T-helper 1 cell treated with Interleukin-12 subunit alpha and Interleukin-12 subunit beta and Interleukin-4 antibody, amounts not matched to agents 30 μg/mL and 1 μg/mL, for 36 hours (primary cell): ENCODE measurements around the gene KIF3A.
A peak's percentile ranks its signal among the peaks of the same experiment; 100 is the strongest.

ENCODE experiments used
- H3K27ac Mint-ChIP-seq: one replicate; pipeline ENCODE4 v1.8.0; 2021; ENCODE audit warnings: mild to moderate bottlenecking, mixed read lengths
- H3K27me3 Mint-ChIP-seq: one replicate; pipeline ENCODE4 v1.8.0; 2021; ENCODE audit warnings: low read depth, mixed read lengths
- H3K36me3 Mint-ChIP-seq: one replicate; pipeline ENCODE4 v1.8.0; 2021; ENCODE audit warnings: low read depth, mixed read lengths
- H3K4me1 Mint-ChIP-seq: one replicate; pipeline ENCODE4 v1.8.0; 2021; ENCODE audit warnings: low read depth, mixed read lengths
- H3K4me3 Mint-ChIP-seq: one replicate; pipeline ENCODE4 v1.8.0; 2021; ENCODE audit warnings: mild to moderate bottlenecking, moderate library complexity, mixed read lengths
- H3K9me3 Mint-ChIP-seq: one replicate; pipeline ENCODE4 v1.8.0; 2021; ENCODE audit warnings: mixed read lengths

Gene KIF3A

GRCh38 chr5:132736853-132737833, at the start of gene KIF3A:
Gene KIF3A (minus strand): TSS chr5:132737546. CDS start chr5:132737419, 127 bp downstream.
- H3K27ac Mint-ChIP-seq: peak within 1 kb of the TSS; percentile 87
- H3K27me3 Mint-ChIP-seq: peaks cover 14% of the 10 kb centered on the region
- peaks cover 6% of the 10 kb centered on the region for H3K36me3 Mint-ChIP-seq
- H3K4me1 Mint-ChIP-seq: peaks cover 35% of the 10 kb centered on the region
- H3K4me3 Mint-ChIP-seq: peak within 1 kb of the TSS; percentile 89
- no peaks in the 10 kb centered on the region for H3K9me3 Mint-ChIP-seq

- Mint-ChIP-seq H3K9me3 (no peaks in the 10 kb centered on the region), H3K36me3 (no peaks in the 10 kb centered on the region), H3K4me3 (no peak overlapping the region), H3K4me1 (peaks cover 6% of the 10 kb centered on the region), H3K27ac (no peak overlapping the region), H3K27me3 (peaks cover 23% of the 10 kb centered on the region)
Measured at GRCh38 chr5:132787076-132787475, 49.7 kb upstream of the KIF3A start.

- Mint-ChIP-seq H3K9me3 (no peaks in the 10 kb centered on the region), H3K36me3 (no peaks in the 10 kb centered on the region), H3K27ac (no peak overlapping the region), H3K27me3 (peaks cover 30% of the 10 kb centered on the region), H3K4me1 (peaks cover 6% of the 10 kb centered on the region), H3K4me3 (no peak overlapping the region)
Measured at GRCh38 chr5:132785864-132786263, 48.5 kb upstream of the KIF3A start.

GRCh38 chr5:132785365-132785764, 48.0 kb upstream of the KIF3A start:
- H3K27me3 Mint-ChIP-seq: peaks cover 32% of the 10 kb centered on the region
- H3K27ac Mint-ChIP-seq: no peak overlapping the region
- no peaks in the 10 kb centered on the region for H3K9me3 Mint-ChIP-seq
- no peak overlapping the region for H3K4me3 Mint-ChIP-seq
- H3K4me1 Mint-ChIP-seq: peaks cover 8% of the 10 kb centered on the region
- no peaks in the 10 kb centered on the region for H3K36me3 Mint-ChIP-seq

- H3K36me3 Mint-ChIP-seq: no peaks in the 10 kb centered on the region
Measured at GRCh38 chr5:132782101-132782500, 44.8 kb upstream of the KIF3A start.

GRCh38 chr5:132781029-132781428, 43.7 kb upstream of the KIF3A start:
- Mint-ChIP-seq H3K27me3 (peaks cover 52% of the 10 kb centered on the region), H3K27ac (no peak overlapping the region), H3K4me3 (no peak overlapping the region), H3K9me3 (no peaks in the 10 kb centered on the region), H3K4me1 (peaks cover 24% of the 10 kb centered on the region), H3K36me3 (no peaks in the 10 kb centered on the region)

More at GRCh38 chr5:132782101-132782500, 44.8 kb upstream of the KIF3A start:
- no peak overlapping the region for H3K4me3 Mint-ChIP-seq
- peaks cover 22% of the 10 kb centered on the region for H3K4me1 Mint-ChIP-seq
- no peak overlapping the region for H3K27ac Mint-ChIP-seq
- H3K9me3 Mint-ChIP-seq: no peaks in the 10 kb centered on the region
- peaks cover 55% of the 10 kb centered on the region for H3K27me3 Mint-ChIP-seq

- Mint-ChIP-seq H3K27ac (no peak overlapping the region), H3K27me3 (peaks cover 55% of the 10 kb centered on the region), H3K4me3 (no peak overlapping the region), H3K4me1 (peaks cover 24% of the 10 kb centered on the region), H3K36me3 (no peaks in the 10 kb centered on the region), H3K9me3 (no peaks in the 10 kb centered on the region)
Measured at GRCh38 chr5:132780577-132780976, 43.2 kb upstream of the KIF3A start.

GRCh38 chr5:132779961-132780360, 42.6 kb upstream of the KIF3A start:
- Mint-ChIP-seq H3K27ac (no peak overlapping the region), H3K9me3 (no peaks in the 10 kb centered on the region), H3K4me1 (peaks cover 26% of the 10 kb centered on the region), H3K4me3 (no peak overlapping the region), H3K36me3 (no peaks in the 10 kb centered on the region), H3K27me3 (peaks cover 59% of the 10 kb centered on the region)

GRCh38 chr5:132778856-132779255, 41.5 kb upstream of the KIF3A start:
- peaks cover 31% of the 10 kb centered on the region for H3K4me1 Mint-ChIP-seq
- H3K9me3 Mint-ChIP-seq: no peaks in the 10 kb centered on the region
- peak overlapping the region; percentile 11 for H3K4me3 Mint-ChIP-seq
- H3K36me3 Mint-ChIP-seq: no peaks in the 10 kb centered on the region
- H3K27me3 Mint-ChIP-seq: peaks cover 59% of the 10 kb centered on the region
- no peak overlapping the region for H3K27ac Mint-ChIP-seq

GRCh38 chr5:132778129-132778528, 40.8 kb upstream of the KIF3A start:
- Mint-ChIP-seq H3K4me1 (peaks cover 31% of the 10 kb centered on the region), H3K9me3 (no peaks in the 10 kb centered on the region), H3K27me3 (peaks cover 59% of the 10 kb centered on the region), H3K27ac (peak overlapping the region; percentile 23), H3K36me3 (no peaks in the 10 kb centered on the region), H3K4me3 (peak overlapping the region; percentile 81)

- Mint-ChIP-seq H3K9me3 (no peaks in the 10 kb centered on the region), H3K27me3 (peaks cover 56% of the 10 kb centered on the region), H3K27ac (peak within 1 kb of the TSS; percentile 26), H3K36me3 (no peaks in the 10 kb centered on the region), H3K4me3 (peak within 1 kb of the TSS; percentile 81), H3K4me1 (peaks cover 31% of the 10 kb centered on the region)
Measured at GRCh38 chr5:132777209-132778069, 40.1 kb upstream of the KIF3A start, which contains the start of gene SEPTIN8. Gene SEPTIN8 (minus strand): TSS chr5:132777239. CDS start chr5:132777137, 102 bp downstream.

- peaks cover 31% of the 10 kb centered on the region for H3K4me1 Mint-ChIP-seq
- H3K9me3 Mint-ChIP-seq: no peaks in the 10 kb centered on the region
- H3K4me3 Mint-ChIP-seq: no peak overlapping the region
- peaks cover 50% of the 10 kb centered on the region for H3K27me3 Mint-ChIP-seq
- no peaks in the 10 kb centered on the region for H3K36me3 Mint-ChIP-seq
- no peak overlapping the region for H3K27ac Mint-ChIP-seq
Measured at GRCh38 chr5:132776938-132777208, 39.5 kb upstream of the KIF3A start.

- H3K27me3 Mint-ChIP-seq: peaks cover 45% of the 10 kb centered on the region
- no peaks in the 10 kb centered on the region for H3K36me3 Mint-ChIP-seq
- peak overlapping the region; percentile 72 for H3K4me3 Mint-ChIP-seq
- peaks cover 31% of the 10 kb centered on the region for H3K4me1 Mint-ChIP-seq
- H3K27ac Mint-ChIP-seq: peak overlapping the region; percentile 26
- no peaks in the 10 kb centered on the region for H3K9me3 Mint-ChIP-seq
Measured at GRCh38 chr5:132776131-132776937, 39.0 kb upstream of the KIF3A start.

- Mint-ChIP-seq H3K27me3 (peaks cover 38% of the 10 kb centered on the region), H3K4me1 (peaks cover 28% of the 10 kb centered on the region), H3K27ac (no peak overlapping the region)
Measured at GRCh38 chr5:132775476-132775961, 38.2 kb upstream of the KIF3A start.

More at GRCh38 chr5:132775476-132775961, 38.2 kb upstream of the KIF3A start:
- H3K36me3 Mint-ChIP-seq: no peaks in the 10 kb centered on the region
- H3K4me3 Mint-ChIP-seq: peak overlapping the region; percentile 72
- H3K9me3 Mint-ChIP-seq: no peaks in the 10 kb centered on the region
